ENCODE results near the gene PCGF6.
"Not testable (repeated sequence)": the region's sequence is repeated elsewhere in the genome, so short reads cannot be mapped to it uniquely, and the experiment has no call there.

Gene PCGF6

GRCh38 chr10:103278862-103279298 lies 72.1 kb downstream of the PCGF6 start:
- no peak overlapping the region for H3K27ac ChIP-seq (ENCODE audit: low read depth, low read length)
- H3K9ac ChIP-seq (ENCODE audit: low read length) = no peak overlapping the region
- peaks cover 63% of the 10 kb centered on the region for H3K27me3 ChIP-seq (ENCODE audit: control insufficient read depth, insufficient read depth, low read length)
- peak overlapping the region; percentile 66 for H3K4me3 ChIP-seq (ENCODE audit: low read depth, low read length)
- H3K4me1 ChIP-seq (ENCODE audit: control insufficient read depth, insufficient read depth, low read length) = peaks cover 23% of the 10 kb centered on the region
- no peaks in the 10 kb centered on the region for H3K9me3 ChIP-seq (ENCODE audit: control insufficient read depth, insufficient read depth, low read depth, low read length)
- no peaks in the 10 kb centered on the region for H3K36me3 ChIP-seq (ENCODE audit: control insufficient read depth, insufficient read depth, low read length)

GRCh38 chr10:103278537-103278823 lies 72.5 kb downstream of the PCGF6 start:
- H3K27me3 ChIP-seq (ENCODE audit: control insufficient read depth, insufficient read depth, low read length) = peaks cover 63% of the 10 kb centered on the region
- no peak overlapping the region for H3K27ac ChIP-seq (ENCODE audit: low read depth, low read length)
- no peaks in the 10 kb centered on the region for H3K9me3 ChIP-seq (ENCODE audit: control insufficient read depth, insufficient read depth, low read depth, low read length)
- H3K36me3 ChIP-seq (ENCODE audit: control insufficient read depth, insufficient read depth, low read length) = no peaks in the 10 kb centered on the region
- no peak overlapping the region for H3K9ac ChIP-seq (ENCODE audit: low read length)
- peak overlapping the region; percentile 66 for H3K4me3 ChIP-seq (ENCODE audit: low read depth, low read length)
- H3K4me1 ChIP-seq (ENCODE audit: control insufficient read depth, insufficient read depth, low read length) = peaks cover 23% of the 10 kb centered on the region

- H3K36me3 ChIP-seq (ENCODE audit: control insufficient read depth, insufficient read depth, low read length) = no peaks in the 10 kb centered on the region
- H3K9ac ChIP-seq (ENCODE audit: low read length) = peak overlapping the region; percentile 64
- peak overlapping the region; percentile 66 for H3K4me3 ChIP-seq (ENCODE audit: low read depth, low read length)
- no peak overlapping the region for H3K27ac ChIP-seq (ENCODE audit: low read depth, low read length)
- peaks cover 27% of the 10 kb centered on the region for H3K4me1 ChIP-seq (ENCODE audit: control insufficient read depth, insufficient read depth, low read length)
- H3K9me3 ChIP-seq (ENCODE audit: control insufficient read depth, insufficient read depth, low read depth, low read length) = no peaks in the 10 kb centered on the region
- peaks cover 63% of the 10 kb centered on the region for H3K27me3 ChIP-seq (ENCODE audit: control insufficient read depth, insufficient read depth, low read length)
Observed at GRCh38 chr10:103277713-103278536, 73.0 kb downstream of the PCGF6 start.

GRCh38 chr10:103276896-103277712 lies 73.8 kb downstream of the PCGF6 start, which contains the start of gene INA:
TSS of gene INA (plus strand) at chr10:103277138. CDS start at chr10:103277212, 74 bp downstream.
- peak within 1 kb of the TSS; percentile 64 for H3K9ac ChIP-seq (ENCODE audit: low read length)
- no peak within 1 kb of the TSS for H3K27ac ChIP-seq (ENCODE audit: low read depth, low read length)
- peak within 1 kb of the TSS; percentile 66 for H3K4me3 ChIP-seq (ENCODE audit: low read depth, low read length)
- no peaks in the 10 kb centered on the region for H3K36me3 ChIP-seq (ENCODE audit: control insufficient read depth, insufficient read depth, low read length)
- no peaks in the 10 kb centered on the region for H3K9me3 ChIP-seq (ENCODE audit: control insufficient read depth, insufficient read depth, low read depth, low read length)
- H3K4me1 ChIP-seq (ENCODE audit: control insufficient read depth, insufficient read depth, low read length) = peaks cover 24% of the 10 kb centered on the region
- peaks cover 63% of the 10 kb centered on the region for H3K27me3 ChIP-seq (ENCODE audit: control insufficient read depth, insufficient read depth, low read length)

- Histone ChIP-seq H3K4me3 (ENCODE audit: low read depth, low read length) (peak overlapping the region; percentile 66), H3K36me3 (ENCODE audit: control insufficient read depth, insufficient read depth, low read length) (no peaks in the 10 kb centered on the region), H3K27ac (ENCODE audit: low read depth, low read length) (no peak overlapping the region), H3K9ac (ENCODE audit: low read length) (peak overlapping the region; percentile 63), H3K27me3 (ENCODE audit: control insufficient read depth, insufficient read depth, low read length) (peaks cover 62% of the 10 kb centered on the region), H3K9me3 (ENCODE audit: control insufficient read depth, insufficient read depth, low read depth, low read length) (no peaks in the 10 kb centered on the region), H3K4me1 (ENCODE audit: control insufficient read depth, insufficient read depth, low read length) (peaks cover 18% of the 10 kb centered on the region)
Observed at GRCh38 chr10:103276251-103276895, 74.6 kb downstream of the PCGF6 start.

- H3K27ac ChIP-seq (ENCODE audit: low read depth, low read length) = no peak overlapping the region
Observed at GRCh38 chr10:103273041-103273441, 77.9 kb downstream of the PCGF6 start.

GRCh38 chr10:103265717-103266329 lies 85.1 kb downstream of the PCGF6 start:
- H3K9ac ChIP-seq (ENCODE audit: low read length) = no peak overlapping the region
- H3K27me3 ChIP-seq (ENCODE audit: control insufficient read depth, insufficient read depth, low read length) = no peaks in the 10 kb centered on the region; the same call in 1 of the 2 replicates
- no peak overlapping the region for H3K27ac ChIP-seq (ENCODE audit: low read depth, low read length)
- H3K4me3 ChIP-seq (ENCODE audit: low read depth, low read length) = no peak overlapping the region
- 0 out of 2 replicates have a peak, but pooled peaks cover 6% of the 10 kb centered on the region for H3K9me3 ChIP-seq (ENCODE audit: control insufficient read depth, insufficient read depth, low read depth, low read length)
- no peaks in the 10 kb centered on the region for H3K36me3 ChIP-seq (ENCODE audit: control insufficient read depth, insufficient read depth, low read length)
- no peaks in the 10 kb centered on the region for H3K4me1 ChIP-seq (ENCODE audit: control insufficient read depth, insufficient read depth, low read length)

More at GRCh38 chr10:103273041-103273441, 77.9 kb downstream of the PCGF6 start:
- H3K4me3 ChIP-seq (ENCODE audit: low read depth, low read length) = no peak overlapping the region
- no peak overlapping the region for H3K9ac ChIP-seq (ENCODE audit: low read length)
- H3K36me3 ChIP-seq (ENCODE audit: control insufficient read depth, insufficient read depth, low read length) = no peaks in the 10 kb centered on the region
- H3K4me1 ChIP-seq (ENCODE audit: control insufficient read depth, insufficient read depth, low read length) = peaks cover 15% of the 10 kb centered on the region
- H3K27me3 ChIP-seq (ENCODE audit: control insufficient read depth, insufficient read depth, low read length) = peaks cover 31% of the 10 kb centered on the region
- H3K9me3 ChIP-seq (ENCODE audit: control insufficient read depth, insufficient read depth, low read depth, low read length) = no peaks in the 10 kb centered on the region

- H3K36me3 ChIP-seq (ENCODE audit: control insufficient read depth, insufficient read depth, low read length) = no peaks in the 10 kb centered on the region
- no peaks in the 10 kb centered on the region for H3K27me3 ChIP-seq (ENCODE audit: control insufficient read depth, insufficient read depth, low read length)
- no peak overlapping the region for H3K9ac ChIP-seq (ENCODE audit: low read length)
- H3K4me1 ChIP-seq (ENCODE audit: control insufficient read depth, insufficient read depth, low read length) = no peaks in the 10 kb centered on the region
- H3K9me3 ChIP-seq (ENCODE audit: control insufficient read depth, insufficient read depth, low read depth, low read length) = peaks cover 16% of the 10 kb centered on the region
- no peak overlapping the region for H3K27ac ChIP-seq (ENCODE audit: low read depth, low read length)
- H3K4me3 ChIP-seq (ENCODE audit: low read depth, low read length) = no peak overlapping the region
Observed at GRCh38 chr10:103262229-103262628, 88.7 kb downstream of the PCGF6 start.

- Histone ChIP-seq H3K4me3 (ENCODE audit: low read depth, low read length) (no peak overlapping the region), H3K9me3 (ENCODE audit: control insufficient read depth, insufficient read depth, low read depth, low read length) (peaks cover 16% of the 10 kb centered on the region), H3K27me3 (ENCODE audit: control insufficient read depth, insufficient read depth, low read length) (no peaks in the 10 kb centered on the region), H3K27ac (ENCODE audit: low read depth, low read length) (no peak overlapping the region), H3K36me3 (ENCODE audit: control insufficient read depth, insufficient read depth, low read length) (no peaks in the 10 kb centered on the region), H3K9ac (ENCODE audit: low read length) (no peak overlapping the region), H3K4me1 (ENCODE audit: control insufficient read depth, insufficient read depth, low read length) (0 out of 2 replicates have a peak, but pooled peaks cover 2% of the 10 kb centered on the region)
Observed at GRCh38 chr10:103259989-103260388, 91.0 kb downstream of the PCGF6 start.

- H3K36me3 ChIP-seq (ENCODE audit: control insufficient read depth, insufficient read depth, low read length); H3K27me3 ChIP-seq (ENCODE audit: control insufficient read depth, insufficient read depth, low read length); H3K9ac ChIP-seq (ENCODE audit: low read length); H3K27ac ChIP-seq (ENCODE audit: low read depth, low read length); H3K4me3 ChIP-seq (ENCODE audit: low read depth, low read length); H3K4me1 ChIP-seq (ENCODE audit: control insufficient read depth, insufficient read depth, low read length): not testable (repeated sequence)
- peaks cover 16% of the 10 kb centered on the region for H3K9me3 ChIP-seq (ENCODE audit: control insufficient read depth, insufficient read depth, low read depth, low read length)
Observed at GRCh38 chr10:103258928-103259327, 92.0 kb downstream of the PCGF6 start.

Data from HUES6 (cell line).